Activated B cell treated with CpG ODN at 0.5 μM for 24 hours (primary cell): ENCODE results near the gene PRKCE. TPM values are rescaled to one million over a fixed set of nuclear protein-coding genes. Genes with fewer than 3 reads are reported as not detected.
A peak's percentile ranks its signal among the peaks of the same experiment; 100 is the strongest.

ENCODE experiments used
- ATAC-seq: fragments of 200-7000 bp; cut with Tn5 transposase; one replicate; pipeline ENCODE4 v1.10.0; 2021; ENCODE audit warnings: low read depth, mild to moderate bottlenecking, moderate library complexity
- CTCF ChIA-PET: fragments of 350-600 bp; sonication (Branson Sonifier 250); formaldehyde crosslinking; loops from one replicate; lab custom pipeline; 2021; ENCODE audit warnings: antibody characterized with exemption; lab: Charles Lee
- POLR2A ChIA-PET: fragments of 350-600 bp; sonication (Branson Sonifier 250); formaldehyde crosslinking; loops from one replicate; lab custom pipeline; 2021; ENCODE audit warnings: antibody characterized with exemption; lab: Charles Lee
- DNase-seq: peaks from one replicate; pipeline ENCODE4 v3.0.0; 2022
- H3K27ac Mint-ChIP-seq: one replicate; pipeline ENCODE4 v1.8.0; 2020; ENCODE audit warnings: mixed read lengths
- H3K27me3 Mint-ChIP-seq: one replicate; pipeline ENCODE4 v1.8.0; 2021; ENCODE audit warnings: mixed read lengths
- H3K36me3 Mint-ChIP-seq: one replicate; pipeline ENCODE4 v1.8.0; 2021; ENCODE audit warnings: low read depth, mixed read lengths
- H3K4me1 Mint-ChIP-seq: one replicate; pipeline ENCODE4 v1.8.0; 2021; ENCODE audit warnings: mixed read lengths
- H3K4me3 Mint-ChIP-seq: one replicate; pipeline ENCODE4 v1.8.0; 2020; ENCODE audit warnings: mild to moderate bottlenecking, mixed read lengths
- H3K9me3 Mint-ChIP-seq: one replicate; pipeline ENCODE4 v1.8.0; 2020; ENCODE audit warnings: mixed read lengths
- intact Hi-C: fragments of 100-400 bp; cut with micrococcal nuclease; formaldehyde crosslinking; loops from one replicate; pipeline ENCODE4 v1.15.1; 2024
- total RNA-seq: library from RNA; stranded (reverse); gene quantifications from 2 replicates; pipeline ENCODE4 v1.2.3, GENCODE V29; 2022
- TF ChIP-seq, protein P1 (sequence below): fragments of 200-600 bp; IDR thresholded peaks from one replicate; pipeline ENCODE4 v1.8.0; 2022; ENCODE audit warnings: antibody characterized with exemption, mild to moderate bottlenecking

PRKCE gene
- total RNA-seq, 1 donor from 2014 or later: 53.8 TPM

GRCh38 chr2:45789317-45789716 is 137.8 kb downstream of the PRKCE start:
- Mint-ChIP-seq H3K27ac (peak overlapping the region; percentile 51), H3K36me3 (no peaks in the 10 kb centered on the region), H3K4me1 (peaks cover 38% of the 10 kb centered on the region), H3K27me3 (no peaks in the 10 kb centered on the region), H3K9me3 (no peaks in the 10 kb centered on the region), H3K4me3 (peak overlapping the region; percentile 17)
- POLR2A ChIA-PET: interaction anchor here (0.6 to 1.2 kb wide), 3 partner anchors 16 to 139 kb away, joined by 4 to 8 read pairs (median 5); partner anchors contain the start of gene PRKCE
- DNase-seq (no peak), ATAC-seq (peak; percentile 82)
- intact Hi-C loops: loop anchor here (5.0 kb wide), 2 partner anchors 43 to 128 kb away; no protein-coding TSS in a partner anchor
- CTCF ChIA-PET: interaction anchor here (0.6 to 3.1 kb wide), 4 partner anchors 10 to 147 kb away, joined by 3 to 20 read pairs (median 6); no protein-coding TSS in a partner anchor
- TF ChIP-seq, protein P1, sequence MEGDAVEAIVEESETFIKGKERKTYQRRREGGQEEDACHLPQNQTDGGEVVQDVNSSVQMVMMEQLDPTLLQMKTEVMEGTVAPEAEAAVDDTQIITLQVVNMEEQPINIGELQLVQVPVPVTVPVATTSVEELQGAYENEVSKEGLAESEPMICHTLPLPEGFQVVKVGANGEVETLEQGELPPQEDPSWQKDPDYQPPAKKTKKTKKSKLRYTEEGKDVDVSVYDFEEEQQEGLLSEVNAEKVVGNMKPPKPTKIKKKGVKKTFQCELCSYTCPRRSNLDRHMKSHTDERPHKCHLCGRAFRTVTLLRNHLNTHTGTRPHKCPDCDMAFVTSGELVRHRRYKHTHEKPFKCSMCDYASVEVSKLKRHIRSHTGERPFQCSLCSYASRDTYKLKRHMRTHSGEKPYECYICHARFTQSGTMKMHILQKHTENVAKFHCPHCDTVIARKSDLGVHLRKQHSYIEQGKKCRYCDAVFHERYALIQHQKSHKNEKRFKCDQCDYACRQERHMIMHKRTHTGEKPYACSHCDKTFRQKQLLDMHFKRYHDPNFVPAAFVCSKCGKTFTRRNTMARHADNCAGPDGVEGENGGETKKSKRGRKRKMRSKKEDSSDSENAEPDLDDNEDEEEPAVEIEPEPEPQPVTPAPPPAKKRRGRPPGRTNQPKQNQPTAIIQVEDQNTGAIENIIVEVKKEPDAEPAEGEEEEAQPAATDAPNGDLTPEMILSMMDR: no peak

DNA sequence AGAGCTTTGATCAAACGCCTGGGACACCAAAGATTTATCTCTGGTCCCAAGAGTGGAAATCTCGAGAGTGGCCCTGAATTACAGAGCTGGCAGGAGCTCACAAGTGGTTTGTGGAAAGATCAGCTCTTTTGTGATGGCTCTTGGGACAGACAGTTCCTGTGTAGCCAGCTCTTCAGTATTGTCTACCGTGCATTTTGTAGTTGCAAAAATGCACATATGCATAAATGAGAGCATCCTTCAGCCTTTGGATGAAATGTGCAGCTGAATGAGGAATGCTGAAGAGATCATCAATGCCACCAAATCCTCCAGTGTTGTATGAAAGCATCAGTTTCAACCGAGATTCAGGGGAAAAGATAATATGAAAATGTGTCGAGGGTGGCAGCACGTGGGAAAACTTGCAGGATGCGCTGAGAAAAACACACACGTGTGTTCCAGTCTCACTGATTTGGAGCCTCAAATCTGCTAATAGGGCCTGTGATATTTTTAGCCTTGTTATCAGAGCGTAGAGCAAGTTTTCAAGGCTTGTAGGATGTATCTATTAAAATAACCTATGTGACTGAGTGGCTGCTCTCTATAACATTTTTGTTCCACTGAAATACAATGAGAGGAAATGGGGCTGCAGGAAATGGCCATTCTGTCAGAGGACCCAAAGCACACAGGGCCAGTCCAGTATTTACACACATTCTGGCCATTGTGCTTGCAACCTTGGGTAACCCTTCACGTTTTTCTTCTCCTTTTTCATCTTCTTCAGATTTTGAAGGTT is 138.7 kb downstream of the PRKCE start:
- no peak overlapping the region for H3K4me3 Mint-ChIP-seq
- H3K9me3 Mint-ChIP-seq: no peaks in the 10 kb centered on the region
- peaks cover 43% of the 10 kb centered on the region for H3K4me1 Mint-ChIP-seq
- POLR2A ChIA-PET: interaction anchor here (0.9 to 1.2 kb wide), 2 partner anchors 15 to 140 kb away, joined by 4 to 5 read pairs; no protein-coding TSS in a partner anchor
- ATAC-seq (no peak), DNase-seq (no peak)
- H3K27me3 Mint-ChIP-seq: no peaks in the 10 kb centered on the region
- CTCF ChIA-PET: interaction anchor here (0.6 to 3.1 kb wide), 4 partner anchors 11 to 146 kb away, joined by 3 to 20 read pairs (median 6); no protein-coding TSS in a partner anchor
- no peak overlapping the region for H3K27ac Mint-ChIP-seq
- intact Hi-C loops: loop anchor here (5.0 kb wide), 2 partner anchors 42 to 127 kb away; no protein-coding TSS in a partner anchor
- TF ChIP-seq, protein P1: no peak
- H3K36me3 Mint-ChIP-seq: no peaks in the 10 kb centered on the region

DNA sequence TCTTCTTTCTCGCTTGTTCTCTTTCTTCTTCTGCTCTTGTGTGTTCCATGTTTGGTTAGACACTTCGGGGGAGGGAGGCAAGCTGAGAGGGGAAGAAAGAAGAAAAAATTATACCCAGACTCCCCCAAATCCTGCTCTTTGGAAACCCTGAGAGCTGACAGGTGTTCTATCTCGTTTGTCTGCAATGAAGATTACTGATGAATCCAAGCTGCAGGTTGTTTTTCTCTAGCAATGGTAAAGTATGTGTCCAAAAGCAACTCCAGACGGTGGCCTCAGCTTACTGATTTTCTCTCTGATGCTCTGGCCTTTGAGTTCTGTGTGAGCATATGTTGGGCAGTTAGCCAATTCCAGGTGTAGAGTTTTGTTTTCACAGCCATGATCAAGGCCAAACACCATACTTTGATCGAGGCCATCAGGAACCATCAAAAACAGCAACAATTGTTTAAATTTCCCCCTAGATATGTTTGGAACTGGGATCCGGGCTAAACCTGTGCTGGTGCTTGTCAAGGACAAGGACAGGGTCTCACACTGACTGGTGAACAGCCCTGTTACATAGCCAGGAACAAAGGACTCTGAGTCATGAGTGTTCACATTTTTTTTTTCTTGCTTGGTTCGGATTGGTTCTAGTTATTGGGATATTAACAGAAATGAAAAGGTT is 142.0 kb downstream of the PRKCE start:
- Mint-ChIP-seq H3K36me3 (peaks cover 10% of the 10 kb centered on the region), H3K27ac (no peak overlapping the region), H3K4me1 (peaks cover 30% of the 10 kb centered on the region), H3K4me3 (no peak overlapping the region), H3K27me3 (no peaks in the 10 kb centered on the region), H3K9me3 (no peaks in the 10 kb centered on the region)
- DNase-seq (no peak), ATAC-seq (no peak)
- TF ChIP-seq, protein P1: no peak
- POLR2A ChIA-PET: no interaction called here
- CTCF ChIA-PET: no interaction called here
- intact Hi-C loops: no loop called here

- Mint-ChIP-seq H3K27me3 (no peaks in the 10 kb centered on the region), H3K4me1 (peaks cover 23% of the 10 kb centered on the region), H3K36me3 (peaks cover 10% of the 10 kb centered on the region), H3K9me3 (no peaks in the 10 kb centered on the region), H3K4me3 (no peak overlapping the region), H3K27ac (no peak overlapping the region)
- no peak for ATAC-seq
- ChIA-PET POLR2A (no interaction called here), CTCF (no interaction called here)
- TF ChIP-seq, protein P1: no peak
- no peak for DNase-seq
- intact Hi-C loops: no loop called here
Measured at GRCh38 chr2:45794134-45794617, 142.7 kb downstream of the PRKCE start.
